Esophagus squamous epithelium (tissue), 5 donors: Measurements from ENCODE around the gene STX12. TPM values are rescaled to one million over a fixed set of nuclear protein-coding genes. Genes with fewer than 3 reads are reported as not detected.

Source experiments
- DNase-seq: peaks from one replicate; lab custom pipeline; 2025; lab: John Stamatoyannopoulos, UW
- H3K27ac ChIP-seq, 4 donors: fragments of 200-600 bp; sonication (generic); one replicate each; pipeline ENCODE4 v1.5.1; 2016 to 2019; ENCODE audit warnings: mild to moderate bottlenecking in 1 of 4
- H3K27me3 ChIP-seq, 4 donors: fragments of 200-600 bp; sonication (generic); 1 replicate in 3 of 4; 2 replicates in 1 of 4; pipeline versions ENCODE4 v1.5.1 to v1.6.0; 2017 to 2021; ENCODE audit warnings: antibody characterized with exemption in 1 of 4
- H3K36me3 ChIP-seq, 3 donors: fragments of 200-600 bp; sonication (generic); one replicate each; pipeline ENCODE4 v1.5.1; 2016 to 2019
- H3K4me1 ChIP-seq, 3 donors: fragments of 200-600 bp; sonication (generic); one replicate each; pipeline ENCODE4 v1.5.1; 2017 to 2019
- H3K4me3 ChIP-seq, 4 donors: fragments of 200-600 bp; sonication (generic); 1 replicate in 3 of 4; 2 replicates in 1 of 4; pipeline ENCODE4 v1.5.1; 2016 to 2019; ENCODE audit warnings: mild to moderate bottlenecking in 2 of 4, moderate library complexity in 1 of 4
- H3K9me3 ChIP-seq, 3 donors: fragments of 200-600 bp; sonication (generic); one replicate each; pipeline ENCODE4 v1.5.1; 2016 to 2019
- POLR2A ChIP-seq, 4 donors: fragments of 450-650 bp; IDR thresholded peaks; one replicate each; pipeline ENCODE4 v1.6.1; 2017; ENCODE audit warnings: antibody characterized with exemption in 4 of 4, mild to moderate bottlenecking in 4 of 4, moderate library complexity in 3 of 4
- WGBS, 2 donors: methylation state at CpG; one replicate each; pipeline ENCODE4 v1.1.5; 2018; 5-methylcytosine and 5-hydroxymethylcytosine counted together
- intact Hi-C: fragments of 100-400 bp; cut with DNase I; formaldehyde crosslinking; loops from one replicate; pipeline ENCODE4 v1.15.0; 2022
- total RNA-seq, 4 donors: library from RNA; depleted of rRNA; stranded (reverse); fragments of >200 nt; gene quantifications; one replicate each; pipeline ENCODE4 v1.1.0, GENCODE V29; 2016
- TF ChIP-seq, protein P1 (sequence below), 6 experiments: fragments of 450-650 bp in 4 of 6; fragments of 200-600 bp in 2 of 6; sonication (generic) in 2 of 6; IDR thresholded peaks; one replicate each; pipeline ENCODE4 v1.5.1; 2016 to 2019; ENCODE audit warnings: antibody characterized with exemption in 6 of 6, mild to moderate bottlenecking in 4 of 6, moderate library complexity in 4 of 6
- donor health status: DM: yes; HTN: yes; CAD: no.

The STX12 gene
- total RNA-seq, 4 donors from 2014 or later: 52.6 to 64.4 (median 56.8) TPM

DNA sequence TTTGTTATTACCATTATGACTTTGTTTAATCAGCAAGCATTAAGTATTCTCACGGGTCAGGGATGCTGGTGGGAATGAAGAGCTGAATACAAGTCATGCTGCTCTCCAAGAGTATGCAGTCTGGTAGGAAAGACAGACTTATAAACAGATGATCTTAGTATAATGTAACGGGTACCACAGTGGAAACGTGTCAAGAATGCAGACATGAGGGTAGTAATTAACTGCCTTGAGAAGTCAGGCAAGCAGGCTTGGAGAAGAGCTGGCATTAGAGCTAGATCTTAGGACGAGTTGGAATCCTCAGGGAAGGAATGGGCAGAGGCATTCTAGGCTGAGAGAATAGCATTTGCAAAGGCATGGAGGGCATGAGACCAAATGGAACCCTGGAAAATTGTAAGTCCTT, 27.6 kb upstream of the STX12 start:
- no peak overlapping the region for H3K4me3 ChIP-seq
- no peak for TF ChIP-seq POLR2A (IDR thresholded peaks at IDR 0.05)
- TF ChIP-seq, protein P1, sequence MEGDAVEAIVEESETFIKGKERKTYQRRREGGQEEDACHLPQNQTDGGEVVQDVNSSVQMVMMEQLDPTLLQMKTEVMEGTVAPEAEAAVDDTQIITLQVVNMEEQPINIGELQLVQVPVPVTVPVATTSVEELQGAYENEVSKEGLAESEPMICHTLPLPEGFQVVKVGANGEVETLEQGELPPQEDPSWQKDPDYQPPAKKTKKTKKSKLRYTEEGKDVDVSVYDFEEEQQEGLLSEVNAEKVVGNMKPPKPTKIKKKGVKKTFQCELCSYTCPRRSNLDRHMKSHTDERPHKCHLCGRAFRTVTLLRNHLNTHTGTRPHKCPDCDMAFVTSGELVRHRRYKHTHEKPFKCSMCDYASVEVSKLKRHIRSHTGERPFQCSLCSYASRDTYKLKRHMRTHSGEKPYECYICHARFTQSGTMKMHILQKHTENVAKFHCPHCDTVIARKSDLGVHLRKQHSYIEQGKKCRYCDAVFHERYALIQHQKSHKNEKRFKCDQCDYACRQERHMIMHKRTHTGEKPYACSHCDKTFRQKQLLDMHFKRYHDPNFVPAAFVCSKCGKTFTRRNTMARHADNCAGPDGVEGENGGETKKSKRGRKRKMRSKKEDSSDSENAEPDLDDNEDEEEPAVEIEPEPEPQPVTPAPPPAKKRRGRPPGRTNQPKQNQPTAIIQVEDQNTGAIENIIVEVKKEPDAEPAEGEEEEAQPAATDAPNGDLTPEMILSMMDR (IDR thresholded peaks at IDR 0.05): no peak
- intact Hi-C loops: no loop called here

DNA sequence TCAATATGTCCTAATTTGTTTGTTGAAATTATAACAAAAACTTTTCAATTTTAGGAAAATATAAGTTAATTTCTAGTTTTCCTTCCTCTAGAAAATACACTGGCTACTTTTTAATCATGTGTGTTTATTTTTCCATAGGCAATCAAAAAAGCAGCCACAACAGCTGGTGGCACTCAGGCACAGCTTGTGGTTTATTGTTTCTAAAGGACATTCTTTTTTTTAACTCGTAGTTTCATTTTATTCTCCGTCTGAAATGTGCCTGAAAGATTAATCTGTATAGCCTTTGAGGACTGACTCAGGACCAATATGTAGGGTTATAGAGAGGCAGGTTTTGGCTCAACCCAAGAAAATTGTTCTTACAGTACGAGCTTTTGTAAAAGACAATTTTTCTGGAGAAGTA, 20.7 kb upstream of the STX12 start:
- Histone ChIP-seq H3K4me1 (no peaks in the 10 kb centered on the region), H3K27me3 (no peaks in the 10 kb centered on the region), H3K9me3 (no peaks in the 10 kb centered on the region), H3K4me3 (no peak overlapping the region), H3K36me3 (peaks cover 6 to 90% (median 18%) of the 10 kb centered on the region in 3 donors), H3K27ac (peak overlapping the region in 1 of 4 donors; percentile 33)
- DNase-seq: no peak
- TF ChIP-seq POLR2A (IDR thresholded peaks at IDR 0.05): no peak
- TF ChIP-seq, protein P1 (IDR thresholded peaks at IDR 0.05): no peak
- 72 to 73% methylated on average over 3 of the region's 3 CpGs for WGBS, 2 donors
- intact Hi-C loops: no loop called here

More for the DNA sequence above, 27.6 kb upstream of the STX12 start:
- H3K9me3 ChIP-seq: no peaks in the 10 kb centered on the region
- no peak overlapping the region for H3K27ac ChIP-seq
- H3K36me3 ChIP-seq: peaks cover 19 to 81% (median 31%) of the 10 kb centered on the region in 3 donors
- 86 to 89% methylated on average over 4 of the region's 4 CpGs for WGBS, 2 donors
- no peak for DNase-seq
- no peaks in the 10 kb centered on the region for H3K4me1 ChIP-seq
- no peaks in the 10 kb centered on the region for H3K27me3 ChIP-seq

DNA sequence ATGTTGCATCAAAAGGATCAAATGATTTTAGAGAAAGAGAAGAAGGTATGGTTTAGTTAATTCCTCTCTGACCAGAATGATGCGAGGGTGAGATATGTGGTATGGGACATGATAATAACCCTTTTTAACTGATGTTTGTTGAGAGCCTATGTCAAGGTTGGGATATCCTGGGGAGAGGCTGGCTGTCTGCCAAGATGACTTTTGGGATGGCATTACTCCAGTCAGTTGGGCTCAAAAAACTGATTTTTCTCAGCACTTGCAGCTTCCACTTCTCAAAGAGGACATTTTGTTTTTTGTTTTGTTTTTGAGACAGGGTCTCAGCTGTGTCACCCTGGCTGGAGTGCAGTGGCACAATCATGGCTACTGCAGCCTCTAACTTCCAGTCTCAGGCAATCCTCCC, 17.7 kb upstream of the STX12 start:
- no peaks in the 10 kb centered on the region for H3K27me3 ChIP-seq
- H3K36me3 ChIP-seq: peaks cover under 1 to 91% (median 11%) of the 10 kb centered on the region in 3 donors
- H3K4me1 ChIP-seq: no peaks in the 10 kb centered on the region
- no peaks in the 10 kb centered on the region for H3K9me3 ChIP-seq
- TF ChIP-seq, protein P1 (IDR thresholded peaks at IDR 0.05): no peak
- TF ChIP-seq POLR2A (IDR thresholded peaks at IDR 0.05): no peak
- no peak overlapping the region for H3K4me3 ChIP-seq
- intact Hi-C loops: no loop called here
- DNase-seq: no peak
- 77 to 88% methylated on average over 1 of the region's 1 CpG for WGBS, 2 donors
- H3K27ac ChIP-seq: no peak overlapping the region

DNA sequence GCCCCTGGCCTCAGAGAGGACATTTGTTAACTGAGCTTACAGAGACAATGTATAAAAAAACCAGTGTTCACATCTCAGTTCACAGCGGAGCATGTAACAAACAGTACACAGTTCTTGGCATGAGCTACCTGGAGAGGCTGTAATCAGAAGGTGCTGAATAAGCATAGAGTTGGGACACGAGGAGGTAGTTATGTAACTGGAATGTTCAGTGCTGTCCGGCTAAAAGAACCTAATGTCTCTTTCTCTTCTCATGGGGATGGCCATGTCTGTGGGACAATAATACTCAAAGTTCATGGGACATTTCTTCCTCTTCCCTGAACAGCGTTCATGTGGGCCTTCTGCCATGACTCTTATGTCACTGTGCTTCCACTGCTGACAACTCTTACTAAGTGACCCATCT, 17.2 kb upstream of the STX12 start:
- H3K4me3 ChIP-seq: no peak overlapping the region
- H3K36me3 ChIP-seq: peaks cover 0 to 91% (median 12%) of the 10 kb centered on the region in 3 donors
- no peaks in the 10 kb centered on the region for H3K9me3 ChIP-seq
- no peak for DNase-seq
- H3K27me3 ChIP-seq: no peaks in the 10 kb centered on the region
- WGBS, 2 donors: 78 to 83% methylated on average over 4 of the region's 4 CpGs
- no peak for TF ChIP-seq POLR2A (IDR thresholded peaks at IDR 0.05)
- TF ChIP-seq, protein P1 (IDR thresholded peaks at IDR 0.05): no peak
- intact Hi-C loops: no loop called here
- H3K4me1 ChIP-seq: no peaks in the 10 kb centered on the region
- no peak overlapping the region for H3K27ac ChIP-seq

DNA sequence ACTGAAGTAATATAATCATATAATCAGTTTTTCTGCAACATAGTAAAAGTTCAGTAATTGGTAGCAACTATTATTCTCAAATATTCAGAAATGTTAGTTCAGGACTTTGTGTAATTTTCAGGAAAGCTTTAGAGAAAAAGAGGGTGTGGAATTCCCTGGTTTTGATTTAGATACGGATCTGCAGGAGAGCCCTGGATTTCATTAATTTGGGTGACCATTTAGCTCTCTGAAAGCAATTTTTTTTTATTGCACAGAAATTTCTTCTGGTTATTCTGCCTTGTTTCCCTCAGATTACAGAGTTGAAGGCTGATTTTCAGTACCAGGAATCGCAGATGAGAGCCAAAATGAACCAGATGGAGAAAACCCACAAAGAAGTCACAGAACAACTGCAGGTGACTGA, 13.8 kb upstream of the STX12 start:
- no peak overlapping the region for H3K4me3 ChIP-seq

More for the DNA sequence above, 13.8 kb upstream of the STX12 start:
- TF ChIP-seq POLR2A (IDR thresholded peaks at IDR 0.05): no peak
- TF ChIP-seq, protein P1 (IDR thresholded peaks at IDR 0.05): no peak
- no peak for DNase-seq
- H3K27ac ChIP-seq: no peak overlapping the region
- 83 to 93% methylated on average over 2 of the region's 2 CpGs for WGBS, 2 donors
- no peaks in the 10 kb centered on the region for H3K27me3 ChIP-seq
- H3K4me1 ChIP-seq: no peaks in the 10 kb centered on the region
- H3K9me3 ChIP-seq: no peaks in the 10 kb centered on the region
- intact Hi-C loops: no loop called here
- H3K36me3 ChIP-seq: peaks cover 0 to 91% (median 17%) of the 10 kb centered on the region in 3 donors
